GM21367 (cell line): ENCODE measurements around the gene VARS1.
A peak's percentile ranks its signal among the peaks of the same experiment; 100 is the strongest.
"Not testable (repeated sequence)": the region's sequence is repeated elsewhere in the genome, so short reads cannot be mapped to it uniquely, and the experiment has no call there.

Experiments used
- ATAC-seq: cut with Tn5 transposase; IDR thresholded peaks from one replicate; pipeline ENCODE4 v1.9.1; 2021; ENCODE audit not compliant: unreplicated experiment

The VARS1 gene

DNA sequence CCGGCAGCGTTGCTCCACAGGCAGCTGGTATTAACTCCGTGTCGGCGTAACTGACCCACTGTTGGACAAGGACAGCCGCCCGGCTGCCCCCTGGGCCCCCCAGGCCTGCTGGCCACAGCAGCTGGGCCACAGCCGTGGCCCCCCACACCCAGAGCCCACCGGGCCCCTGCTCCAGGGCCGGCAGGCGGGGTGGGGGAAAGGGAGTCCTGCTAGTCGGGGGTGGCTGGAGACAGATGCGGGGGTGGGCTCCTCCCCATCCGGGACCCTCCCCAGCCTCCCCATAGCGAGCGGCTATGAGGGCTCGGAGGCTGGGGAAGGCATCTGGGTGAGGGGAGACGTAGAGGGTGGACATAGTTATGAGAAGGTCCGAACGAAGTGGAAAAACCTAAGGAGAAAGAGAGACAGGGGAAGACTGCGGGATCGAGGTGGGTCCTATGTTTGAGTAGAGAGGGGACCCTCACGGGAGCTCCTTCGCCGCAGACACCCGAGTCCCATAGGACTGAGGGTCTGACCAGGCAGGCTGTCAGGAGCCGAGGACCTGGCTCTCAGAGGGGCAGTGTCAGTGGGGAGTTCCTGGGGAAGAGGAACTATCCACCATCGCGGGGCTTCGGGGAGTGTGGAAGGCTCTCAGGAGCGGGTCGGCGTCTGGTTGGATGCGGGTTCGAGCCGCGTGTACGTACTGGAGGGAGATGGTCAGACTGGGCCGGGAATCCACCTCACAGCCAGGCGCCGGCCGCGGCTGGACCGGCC is 511 bp downstream of the VARS1 start:
- ATAC-seq, result peak; percentile 16

- no peak for ATAC-seq
These were observed 1.2 kb downstream of the VARS1 start for GRCh38 chr6:31794294-31794865.

- ATAC-seq, result not testable (repeated sequence)
These were observed 1.7 kb downstream of the VARS1 start for GRCh38 chr6:31793927-31794245.

- ATAC-seq, result no peak
These were observed 2.8 kb downstream of the VARS1 start for GRCh38 chr6:31792761-31793171.

DNA sequence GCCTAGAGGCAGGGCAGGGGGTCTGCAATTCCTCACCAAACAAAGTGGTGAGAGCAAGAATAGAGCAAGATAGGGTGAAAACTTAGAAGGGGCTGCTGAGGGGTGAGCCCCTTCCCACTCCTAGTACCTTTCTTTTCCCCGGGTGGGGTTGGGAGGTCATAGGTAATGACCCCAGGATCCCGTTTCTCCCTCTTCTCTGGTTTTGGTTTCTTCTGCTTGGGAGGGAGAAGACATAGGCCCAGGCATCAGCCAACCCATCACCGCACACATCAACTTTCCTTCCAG is 3.5 kb downstream of the VARS1 start:
- no peak for ATAC-seq

DNA sequence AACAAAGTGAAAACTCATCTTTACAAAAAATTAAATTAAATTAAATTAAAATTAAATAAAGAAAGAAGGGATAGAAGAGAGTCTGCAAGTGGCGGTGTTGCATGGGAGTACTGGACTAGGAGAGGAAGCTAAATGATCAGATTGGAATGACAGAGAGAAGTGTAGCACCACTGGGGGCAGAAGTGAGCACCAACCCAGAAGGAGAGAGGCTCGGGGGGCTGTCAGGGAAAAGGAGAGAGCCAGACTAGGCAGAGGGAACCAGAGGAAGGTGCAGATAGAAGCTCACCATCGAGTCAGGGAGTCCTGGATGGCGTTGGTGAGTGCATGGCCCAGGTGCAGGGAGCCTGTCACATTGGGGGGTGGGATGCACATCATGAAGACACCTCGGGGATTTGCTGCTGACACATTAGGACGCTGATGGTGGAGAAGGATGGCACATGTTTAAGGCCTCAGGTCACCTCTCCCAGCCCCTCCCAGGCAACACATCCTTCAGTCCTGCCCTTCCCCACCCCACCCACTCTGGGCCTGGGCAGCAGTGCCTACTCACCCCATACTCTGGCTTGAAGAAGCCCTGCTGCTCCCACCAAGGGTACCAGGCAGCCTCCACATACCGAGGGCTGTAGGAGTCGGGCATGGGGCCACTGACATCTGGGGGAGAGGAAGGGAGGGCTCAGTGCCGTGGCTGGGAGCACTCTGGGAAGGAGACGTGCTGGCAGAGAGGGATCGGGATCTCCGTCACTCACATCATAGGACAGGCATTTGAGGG is 4.0 kb downstream of the VARS1 start:
- no peak for ATAC-seq

GRCh38 chr6:31785475-31785874 is 10.1 kb downstream of the VARS1 start:
- ATAC-seq, result no peak

DNA sequence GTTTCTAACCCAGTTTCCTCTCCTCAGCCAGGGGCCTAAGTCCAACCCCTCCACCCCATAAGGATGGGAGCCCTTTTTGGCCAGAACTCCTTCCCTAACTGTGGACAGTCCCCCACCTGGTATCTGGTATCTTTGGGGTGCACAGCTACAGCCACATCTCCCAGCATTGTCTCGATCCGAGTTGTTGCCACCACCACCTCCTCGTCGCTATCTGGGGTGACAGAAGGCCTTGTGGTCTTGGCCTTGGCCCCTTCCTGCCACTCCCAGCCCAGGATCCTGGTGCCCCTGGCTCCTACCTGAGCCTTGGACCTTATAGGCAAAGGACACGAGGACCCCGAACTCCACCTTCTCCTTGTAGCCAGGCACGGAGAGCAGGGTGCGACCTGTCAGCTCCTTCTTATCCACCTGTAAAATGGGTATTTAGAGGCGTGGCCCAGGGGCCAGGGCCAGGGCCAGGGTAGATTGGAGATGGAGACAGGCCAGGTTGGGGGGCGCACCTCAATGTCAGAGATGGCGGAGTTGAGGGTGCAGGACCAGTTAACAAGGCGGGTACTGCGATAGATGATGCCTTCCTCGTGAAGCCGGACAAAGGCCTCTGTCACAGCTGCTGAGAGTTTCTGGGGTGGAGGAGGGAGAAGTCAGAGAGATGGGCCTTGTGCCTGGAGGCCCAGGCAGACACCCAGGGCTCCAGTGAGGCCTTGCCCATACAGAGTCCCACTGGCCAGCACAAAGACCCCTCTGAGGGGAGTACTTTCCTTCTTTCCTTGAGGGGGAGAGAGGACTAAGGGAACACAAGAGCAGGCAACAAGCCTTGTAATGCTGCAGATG is 11.2 kb downstream of the VARS1 start:
- ATAC-seq, result no peak

DNA sequence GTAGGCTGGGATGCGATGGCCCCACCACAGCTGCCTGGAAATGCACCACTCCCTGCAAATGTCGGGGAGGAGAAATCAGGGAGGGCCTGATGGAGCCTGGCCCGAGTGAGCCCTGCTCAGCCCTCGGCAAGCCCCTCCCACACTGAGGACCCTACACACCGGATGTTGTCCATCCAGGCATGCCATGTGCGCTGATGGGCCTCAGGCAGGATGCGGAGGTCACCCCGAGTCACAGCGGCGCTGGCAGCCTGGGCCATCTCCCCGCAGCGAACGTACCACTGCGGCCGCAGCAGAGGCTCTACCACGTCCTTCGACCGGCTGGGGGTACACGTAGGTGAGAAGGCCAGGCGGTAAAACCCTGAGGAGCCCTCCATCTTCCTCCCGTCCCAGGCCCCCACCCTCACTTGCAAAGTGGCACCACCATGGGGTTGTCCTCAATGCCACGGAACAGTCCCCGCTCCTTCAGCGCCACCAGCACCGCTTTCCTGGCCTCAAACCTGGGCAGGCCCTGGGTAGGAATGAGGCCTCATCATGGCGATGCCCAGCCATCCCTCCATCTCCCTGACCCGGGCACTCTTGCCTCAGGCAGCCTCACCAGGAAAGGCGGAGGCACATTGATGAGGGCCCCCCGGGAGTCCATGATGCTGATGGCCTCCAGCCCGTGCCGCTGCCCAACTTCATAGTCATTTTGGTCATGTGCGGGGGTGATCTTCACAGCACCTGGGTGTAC is 13.3 kb downstream of the VARS1 start:
- no peak for ATAC-seq

DNA sequence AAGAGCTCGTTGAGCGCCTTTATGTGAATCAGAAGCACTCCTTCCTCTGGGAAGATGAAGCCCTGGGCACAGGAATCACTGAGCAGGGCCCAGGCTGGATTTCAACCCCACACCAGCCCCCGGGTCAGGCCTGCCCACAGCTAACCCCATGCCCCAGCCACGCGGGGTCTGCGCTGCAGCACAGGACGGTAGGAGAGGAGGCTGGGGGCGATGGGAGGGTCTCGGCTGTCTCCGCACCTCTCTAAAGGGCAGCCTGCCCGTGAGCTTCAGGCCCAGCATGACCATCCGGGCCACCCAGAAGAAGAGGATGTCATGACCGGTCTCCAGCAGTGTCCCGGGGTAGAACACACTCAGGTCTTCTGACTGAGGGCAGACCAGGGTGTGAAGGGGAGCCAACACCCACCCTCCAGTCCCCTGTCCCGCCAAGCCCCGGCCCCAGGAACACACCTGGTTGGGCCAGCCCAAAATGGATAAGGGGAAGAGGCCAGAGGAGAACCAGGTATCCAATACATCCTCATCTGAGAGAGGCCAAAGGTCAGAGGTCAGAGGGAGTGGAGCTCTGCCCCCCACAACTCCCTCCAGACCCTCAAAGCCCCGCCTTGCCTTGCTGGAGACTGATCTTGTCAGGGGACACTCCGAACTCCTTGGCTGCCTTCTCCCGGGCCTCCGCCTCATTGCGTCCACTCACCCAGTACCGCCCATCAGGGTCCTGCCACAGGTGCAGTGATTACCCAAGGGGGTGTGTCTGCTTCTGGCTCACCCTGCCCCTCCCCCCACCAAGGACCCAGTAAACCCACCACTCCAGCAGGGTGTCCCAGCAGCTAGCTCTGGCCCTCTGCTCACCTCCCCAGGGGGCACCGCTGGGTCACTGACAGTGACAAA is 14.1 kb downstream of the VARS1 start:
- no peak for ATAC-seq

DNA sequence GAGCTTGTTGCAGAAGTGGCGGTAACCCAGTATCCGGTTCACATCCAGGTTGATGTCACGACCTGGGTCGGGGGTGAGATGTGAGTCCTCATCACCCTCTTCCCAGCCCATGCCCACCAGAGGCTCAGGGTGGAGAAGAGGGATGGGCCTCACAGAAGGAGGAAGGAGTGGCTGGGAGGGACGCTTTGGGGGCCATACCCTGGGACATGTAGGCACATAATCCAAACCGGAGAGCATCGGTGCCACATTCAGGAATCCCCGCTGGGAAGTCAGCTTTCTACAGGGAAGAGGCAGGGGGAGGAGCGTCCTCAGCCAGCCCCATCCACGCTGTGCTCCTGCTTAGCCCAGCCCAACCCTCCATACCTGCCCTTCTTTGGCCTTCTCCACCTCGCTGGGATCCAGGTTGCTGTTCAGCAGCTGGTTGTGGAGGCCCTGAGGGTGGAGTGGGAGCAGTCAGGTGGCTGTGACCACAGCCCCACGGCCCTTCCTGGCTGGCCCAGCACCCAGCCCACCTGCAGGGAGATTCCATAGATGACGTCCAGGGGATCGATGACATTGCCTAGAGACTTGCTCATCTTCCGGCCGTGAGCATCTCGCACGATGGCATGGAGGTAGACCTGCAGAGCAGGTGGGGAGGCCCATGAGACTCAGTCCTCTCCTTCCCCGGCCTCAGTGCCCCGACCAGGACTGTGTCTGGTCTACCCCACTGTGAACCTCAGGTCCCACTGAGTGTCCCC is 14.9 kb downstream of the VARS1 start:
- no peak for ATAC-seq

GRCh38 chr6:31779908-31780307 is 15.6 kb downstream of the VARS1 start:
- ATAC-seq, result no peak

- ATAC-seq, result no peak
These were observed 16.3 kb downstream of the VARS1 start for GRCh38 chr6:31778999-31779885.

DNA sequence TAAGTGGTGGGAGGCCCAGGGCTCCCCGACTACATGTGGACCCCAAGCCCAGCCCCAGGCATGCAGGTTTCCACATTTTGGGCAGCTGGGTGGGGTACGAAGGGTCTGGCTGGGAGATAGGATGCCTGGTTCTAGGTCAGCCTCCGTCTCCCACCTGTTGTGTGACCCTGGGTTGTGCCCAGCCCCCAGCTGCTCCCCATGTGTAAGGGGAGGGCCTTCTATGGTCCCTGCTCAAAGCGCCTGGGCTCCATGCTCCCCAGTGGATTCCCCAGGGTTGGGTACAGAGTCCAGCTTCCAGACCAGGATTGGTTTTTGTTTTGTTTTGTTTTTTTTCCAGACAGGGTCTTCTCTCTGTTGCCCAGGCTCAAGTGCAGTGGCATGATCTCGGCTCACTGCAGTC is 17.4 kb downstream of the VARS1 start:
- no peak for ATAC-seq

DNA sequence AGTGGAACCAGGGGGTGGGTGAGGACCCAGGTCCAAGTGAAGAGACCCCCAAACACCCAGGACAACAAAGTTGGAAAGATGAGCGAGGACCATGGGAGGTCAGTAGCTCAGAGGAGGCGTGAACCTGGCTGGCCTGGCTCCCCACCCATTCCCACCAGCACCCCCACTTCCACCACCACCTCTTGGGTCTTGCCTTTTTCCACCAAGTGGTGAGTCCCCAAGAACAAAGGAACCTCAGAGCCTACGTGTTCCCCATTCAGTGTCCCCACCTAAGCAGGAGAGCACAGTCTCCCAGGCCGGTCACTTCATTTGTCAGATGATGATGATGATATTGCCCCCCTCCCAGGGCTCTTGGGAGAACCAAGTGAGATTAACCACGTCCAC is 17.9 kb downstream of the VARS1 start:
- no peak for ATAC-seq

DNA sequence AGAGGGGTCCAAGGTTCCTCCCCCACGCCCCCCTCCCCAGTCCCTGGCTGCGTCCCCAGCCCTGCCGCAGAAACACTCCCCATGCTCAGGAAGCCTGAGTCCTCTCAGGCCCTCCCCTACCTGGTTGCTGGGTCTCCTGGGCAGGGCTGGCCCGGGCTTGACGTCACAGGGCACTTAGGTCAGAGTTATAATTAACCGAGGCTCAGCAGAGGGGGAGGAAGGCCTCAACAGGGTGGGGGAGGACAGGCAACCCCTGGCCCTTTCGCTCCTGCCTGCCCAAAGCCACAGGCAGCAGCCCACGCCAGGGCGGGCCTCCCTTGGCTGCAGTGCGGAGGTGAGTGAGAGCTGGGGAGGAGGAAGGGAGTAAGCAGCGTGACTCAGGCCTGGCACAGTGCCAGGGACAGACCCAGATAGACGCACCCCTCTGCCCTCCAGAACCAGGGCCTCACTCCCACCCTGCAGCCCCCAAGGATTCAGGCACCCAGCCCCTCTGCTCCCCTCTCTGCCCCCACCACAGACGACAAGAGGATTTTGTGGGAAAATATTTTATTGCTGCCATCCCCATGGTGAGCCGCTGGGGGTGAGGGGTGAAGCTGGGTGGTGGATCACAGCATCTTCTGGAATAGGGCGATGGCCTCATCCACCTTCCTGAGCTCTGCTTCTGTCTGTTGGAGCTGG is 18.4 kb downstream of the VARS1 start, which contains the start of gene VWA7:
TSS of gene VWA7 (minus strand) at position 340 of the 678 bp plus-strand sequence. CDS start 549 bp downstream, outside the sequence.
- peak; percentile 49 for ATAC-seq

- ATAC-seq, result no peak
These were observed 19.0 kb downstream of the VARS1 start for GRCh38 chr6:31776485-31776988.
